IMR-90 (cell line): ENCODE data around the gene KIAA0513. TPM values are rescaled to one million over a fixed set of nuclear protein-coding genes. Genes with fewer than 3 reads are reported as not detected.

Experiments
- ATAC-seq: fragments of 200-7000 bp; cut with Tn5 transposase; 2 replicates; pipeline ENCODE4 v1.9.1; 2020; ENCODE audit warnings: low read depth, mild to moderate bottlenecking, moderate library complexity
- BruUV-seq: library from RNA; stranded (reverse); fragments of 400-500 nt; replicated peaks from 2 replicates; lab custom pipeline; 2021; lab: Mats Ljungman, UMichigan
- CTCF ChIA-PET: fragments of 300-600 bp; formaldehyde crosslinking; extraction: SDS; loops from one replicate; lab custom pipeline; 2021; ENCODE audit warnings: antibody characterized with exemption; lab: Yijun Ruan, JAX
- POLR2A ChIA-PET: fragments of 300-600 bp; sonication (Branson Sonifier 250); formaldehyde crosslinking; loops from one replicate; lab custom pipeline; 2022; ENCODE audit warnings: antibody characterized with exemption; ENCODE audit not compliant: unreplicated experiment; lab: Charles Lee
- DNase-seq: peaks from one replicate; pipeline ENCODE4 v3.0.0; 2013
- H2AFZ ChIP-seq: replicated peaks from 2 replicates; pipeline ENCODE3; 2013; ENCODE audit warnings: low read length, mild to moderate bottlenecking; ENCODE audit not compliant: poor library complexity
- H2AK5ac ChIP-seq: 2 replicates; pipeline ENCODE4 v1.6.1; 2013; ENCODE audit warnings: low read depth, low read length, inconsistent platforms
- H2AK9ac ChIP-seq: replicated peaks from 2 replicates; pipeline ENCODE3; 2013; ENCODE audit warnings: mild to moderate bottlenecking, low read depth, low read length, moderate library complexity; ENCODE audit not compliant: poor library complexity
- H2BK120ac ChIP-seq: 2 replicates; pipeline ENCODE4 v1.6.1; 2013; ENCODE audit warnings: low read depth, low read length, inconsistent platforms
- H2BK15ac ChIP-seq: 3 replicates; pipeline ENCODE4 v1.6.1; 2013; ENCODE audit warnings: low read depth, low read length, inconsistent platforms
- H2BK20ac ChIP-seq: 2 replicates; pipeline ENCODE4 v1.6.1; 2013; ENCODE audit warnings: low read depth, mild to moderate bottlenecking, inconsistent platforms, low read length, moderate library complexity
- H2BK5ac ChIP-seq: 2 replicates; pipeline ENCODE4 v1.6.1; 2013; ENCODE audit warnings: mild to moderate bottlenecking, low read depth, low read length, inconsistent platforms; ENCODE audit not compliant: poor library complexity, severe bottlenecking
- H3K14ac ChIP-seq: replicated peaks from 2 replicates; pipeline ENCODE4 v1.6.1; 2013; ENCODE audit warnings: low read depth, low read length, inconsistent platforms
- H3K18ac ChIP-seq: 2 replicates; pipeline ENCODE4 v1.6.1; 2013; ENCODE audit warnings: low read depth, low read length, control low read depth
- H3K23ac ChIP-seq: 2 replicates; pipeline ENCODE4 v1.6.1; 2013; ENCODE audit warnings: low read depth, low read length, inconsistent platforms
- H3K27ac ChIP-seq: 2 replicates; pipeline ENCODE4 v1.5.1; 2013; ENCODE audit warnings: mild to moderate bottlenecking, control low read depth, low read length; ENCODE audit not compliant: insufficient read depth
- H3K27me3 ChIP-seq: 2 replicates; pipeline ENCODE4 v1.6.1; 2013; ENCODE audit warnings: low read length; ENCODE audit not compliant: control insufficient read depth, insufficient read depth
- H3K36me3 ChIP-seq: 2 replicates; pipeline ENCODE4 v1.6.1; 2013; ENCODE audit warnings: low read length, mixed read lengths; ENCODE audit not compliant: control insufficient read depth, insufficient read depth
- H3K4ac ChIP-seq: 2 replicates; pipeline ENCODE4 v1.6.1; 2013; ENCODE audit warnings: low read depth, low read length, inconsistent platforms
- H3K4me1 ChIP-seq: 2 replicates; pipeline ENCODE4 v1.6.1; 2013; ENCODE audit warnings: low read length, mixed read lengths; ENCODE audit not compliant: control insufficient read depth, insufficient read depth
- H3K4me2 ChIP-seq: 2 replicates; pipeline ENCODE4 v1.6.1; 2013; ENCODE audit warnings: low read depth, mild to moderate bottlenecking, control low read depth, low read length, moderate library complexity
- H3K4me3 ChIP-seq: 2 replicates; pipeline ENCODE4 v1.5.1; 2013; ENCODE audit warnings: low read depth, mild to moderate bottlenecking, control low read depth, low read length, moderate library complexity; ENCODE audit not compliant: insufficient read depth
- H3K56ac ChIP-seq: 2 replicates; pipeline ENCODE4 v1.6.1; 2013; ENCODE audit warnings: low read length, inconsistent platforms; ENCODE audit not compliant: insufficient read depth; ENCODE audit errors: extremely low read depth
- H3K79me1 ChIP-seq, 2 experiments: 2 replicates each; pipeline ENCODE4 v1.6.1; 2013; ENCODE audit warnings: low read length in 2 of 2, inconsistent platforms in 1 of 2, low read depth in 1 of 2
- H3K9ac ChIP-seq: 2 replicates; pipeline ENCODE4 v1.6.1; 2013; ENCODE audit warnings: low read depth, low read length, control low read depth
- H3K9me1 ChIP-seq: 2 replicates; pipeline ENCODE4 v1.6.1; 2013; ENCODE audit warnings: low read length, inconsistent platforms; ENCODE audit not compliant: insufficient read depth
- H3K9me3 ChIP-seq: 2 replicates; pipeline ENCODE4 v1.6.1; 2013; ENCODE audit warnings: low read length; ENCODE audit not compliant: control insufficient read depth, insufficient read depth
- H4K20me1 ChIP-seq: 2 replicates; pipeline ENCODE4 v1.6.1; 2013; ENCODE audit warnings: low read length, inconsistent platforms; ENCODE audit not compliant: insufficient read depth
- H4K5ac ChIP-seq: 2 replicates; pipeline ENCODE4 v1.6.1; 2013; ENCODE audit warnings: mild to moderate bottlenecking, low read depth, low read length, control low read depth
- H4K8ac ChIP-seq, 2 experiments: 2 replicates each; pipeline ENCODE4 v1.6.1; 2013; ENCODE audit warnings: low read depth in 2 of 2, low read length in 2 of 2, control low read depth in 1 of 2, inconsistent platforms in 1 of 2
- H4K91ac ChIP-seq: 2 replicates; pipeline ENCODE4 v1.6.1; 2013; ENCODE audit warnings: low read depth, low read length, inconsistent platforms; ENCODE audit not compliant: insufficient read depth
- CEBPB ChIP-seq: IDR thresholded peaks from 2 replicates; pipeline ENCODE4 v1.6.1; 2012; ENCODE audit warnings: low read depth, low read length, improper control_type of control experiment
- MAFK ChIP-seq: IDR thresholded peaks from 2 replicates; pipeline ENCODE4 v1.6.1; 2012; ENCODE audit warnings: low read depth, low read length, improper control_type of control experiment
- USF2 ChIP-seq: fragments of 150-350 bp; IDR thresholded peaks from 2 replicates; pipeline ENCODE4 v1.6.1; 2017; ENCODE audit warnings: mild to moderate bottlenecking, antibody characterized with exemption, low read length, low read depth
- WGBS, 2 experiments: methylation state at CpG; one replicate each; pipeline versions ENCODE4 v1.1.5 to v1.1.7; 2013; ENCODE audit warnings: missing lambda C conversion rate in 2 of 2; ENCODE audit not compliant: insufficient read length in 1 of 2; ENCODE audit errors: extremely low coverage in 2 of 2; 5-methylcytosine and 5-hydroxymethylcytosine counted together
- dilution Hi-C: fragments of 300-500 bp; cut with HindIII; formaldehyde crosslinking; loops from one replicate; pipeline ENCODE4 v1.14.3; 2018; ENCODE audit warnings: low sequenced_read_pairs; ENCODE audit not compliant: unreplicated experiment
- in situ Hi-C: fragments of 300-500 bp; cut with MboI; formaldehyde crosslinking; loops from 3 replicates; pipeline ENCODE4 v1.14.3; 2019; ENCODE audit warnings: low sequenced_read_pairs, inconsistent platforms, mixed read lengths
- intact Hi-C: fragments of 100-400 bp; cut with micrococcal nuclease; formaldehyde crosslinking; loops from 2 replicates; pipeline ENCODE4 v1.10.0; 2022
- polyA plus RNA-seq, 3 experiments: library from polyadenylated mRNA; depleted of rRNA; stranded (reverse); fragments of >200 nt; gene quantifications; 2 replicates each; pipeline ENCODE4 v1.2.3, GENCODE V29; 2012; ENCODE audit warnings: low replicate concordance in 1 of 3
- total RNA-seq: library from RNA; depleted of rRNA; stranded (reverse); fragments of >200 nt; gene quantifications from 2 replicates; pipeline ENCODE4 v1.2.3, GENCODE V29; 2012

The KIAA0513 gene
- total and polyA plus RNA-seq, 2 of the 4 experiments (the other 2 are of a cell fraction), result 9.5 TPM

GRCh38 chr16:85107083-85107482 is 79.5 kb downstream of the KIAA0513 start:
- intact Hi-C loops (no loop called here), in situ Hi-C loops (no loop called here)
- no peaks in the 10 kb centered on the region for H3K36me3 ChIP-seq

More at GRCh38 chr16:85107083-85107482, 79.5 kb downstream of the KIAA0513 start:
- no peak for TF ChIP-seq USF2
- no peak for TF ChIP-seq MAFK
- TF ChIP-seq CEBPB, result no peak
- H3K4me1 ChIP-seq, result no peaks in the 10 kb centered on the region
- no peak overlapping the region for H4K8ac ChIP-seq
- WGBS, 2 experiments, result 75% methylated on average over 4 of the region's 9 CpGs; no CpG with 5 or more reads in 1 of the 2 experiments
- peaks cover 21% of the 10 kb centered on the region for H3K27me3 ChIP-seq
- no peak overlapping the region for H2BK120ac ChIP-seq
- no peak overlapping the region for H3K27ac ChIP-seq
- ATAC-seq (no peak), DNase-seq (no peak)
- H3K18ac ChIP-seq, result no peak overlapping the region
- dilution Hi-C loops, result no loop called here
- H2BK5ac ChIP-seq, result no peak overlapping the region
- H2AK9ac ChIP-seq, result no peak overlapping the region
- no peak overlapping the region for H3K9ac ChIP-seq
- H2BK15ac ChIP-seq, result no peak overlapping the region
- H2AFZ ChIP-seq, result no peak overlapping the region
- ChIA-PET CTCF (no interaction called here), POLR2A (no interaction called here)
- no peak overlapping the region for H2AK5ac ChIP-seq
- no peak overlapping the region for H4K5ac ChIP-seq
- H4K91ac ChIP-seq, result no peak overlapping the region
- H3K4me3 ChIP-seq, result no peak overlapping the region
- no peak overlapping the region for H3K23ac ChIP-seq
- no peak overlapping the region for H3K56ac ChIP-seq
- H3K4me2 ChIP-seq, result no peak overlapping the region
- no peaks in the 10 kb centered on the region for H3K79me1 ChIP-seq
- H3K4ac ChIP-seq, result no peak overlapping the region
- no TSS peak for BruUV-seq
- H4K20me1 ChIP-seq, result no peaks in the 10 kb centered on the region
- no peaks in the 10 kb centered on the region for H3K9me1 ChIP-seq
- H3K9me3 ChIP-seq, result peaks cover 4% of the 10 kb centered on the region; the same call in 1 of the 2 replicates
- H3K14ac ChIP-seq, result no peak overlapping the region
- no peak overlapping the region for H2BK20ac ChIP-seq
